ENCODE data around the gene ITK. TPM values are rescaled to one million over a fixed set of nuclear protein-coding genes. Genes with fewer than 3 reads are reported as not detected.
A peak's percentile ranks its signal among the peaks of the same experiment; 100 is the strongest.

Gene ITK
- total and polyA plus RNA-seq, 2 of the 8 experiments (the other 6 are each of a cell fraction or from before 2014, with no cell fraction given): 0.05 TPM; not detected in 1

DNA sequence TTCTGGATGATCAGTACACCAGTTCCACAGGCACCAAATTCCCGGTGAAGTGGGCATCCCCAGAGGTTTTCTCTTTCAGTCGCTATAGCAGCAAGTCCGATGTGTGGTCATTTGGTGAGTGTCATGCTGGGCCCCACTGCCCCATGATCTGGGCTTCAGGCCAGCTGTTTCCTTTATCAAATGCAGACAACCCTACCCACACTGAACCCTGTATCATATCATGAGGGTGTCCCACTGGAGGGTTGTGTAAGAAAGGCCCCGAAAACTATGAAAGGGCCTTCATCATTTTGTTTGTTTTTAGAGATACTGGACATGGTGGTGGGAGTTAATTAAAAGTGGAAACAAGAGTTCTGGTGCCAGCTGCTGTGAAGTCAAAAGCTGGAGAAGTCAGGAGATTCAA, 65.2 kb downstream of the ITK start:
- Histone ChIP-seq H4K91ac (replicated peaks; ENCODE audit: insufficient read length, low read length) (peak overlapping the region; percentile 58), H4K8ac (ENCODE audit: extremely low read depth, insufficient read depth, low read length) (no peak overlapping the region; the same call in 1 of the 2 replicates), H3K36me3 (ENCODE audit: control insufficient read depth in 2 of 4, insufficient read depth in 4 of 4, low read length in 3 of 4) (no peaks in the 10 kb centered on the region), H3K56ac (replicated peaks; ENCODE audit: insufficient read length, low read depth, low read length) (no peak overlapping the region), H2BK20ac (ENCODE audit: low read length) (no peak overlapping the region), H3K18ac (ENCODE audit: extremely low read depth, low read length) (no peak overlapping the region), H3K23ac (ENCODE audit: insufficient read length) (no peak overlapping the region), H2BK12ac (ENCODE audit: low read depth, low read length) (peak overlapping the region; percentile 50; the same call in 1 of the 2 replicates), H3K4me1 (replicated peaks in 1 of 4; ENCODE audit: control insufficient read depth in 3 of 4, insufficient read depth in 4 of 4, low read length in 3 of 4) (peaks cover 0 to 6% (median 2%) of the 10 kb centered on the region in 4 experiments; a peak in 1 of 7 replicates), H3K14ac (ENCODE audit: insufficient read length) (no peak overlapping the region), H3K4me2 (ENCODE audit: insufficient read depth in 1 of 2, low read depth in 2 of 2, low read length in 2 of 2) (0 out of 4 replicates have a peak overlapping the region, but pooled peaks of 1 of the 2 experiments have one; percentile 10), H4K20me1 (replicated peaks in 1 of 2; ENCODE audit: control insufficient read depth in 1 of 2, insufficient read depth in 2 of 2, low read length in 2 of 2) (no peaks in the 10 kb centered on the region), H3K4me3 (ENCODE audit: extremely low read depth in 1 of 4, insufficient read depth in 2 of 4, low read depth in 3 of 4, low read length in 4 of 4) (no peak overlapping the region), H3K27ac (ENCODE audit: low read depth, low read length) (no peak overlapping the region), H2AK5ac (ENCODE audit: low read depth, low read length) (no peak overlapping the region), H3K9ac (replicated peaks in 1 of 4; ENCODE audit: extremely low read depth in 1 of 4, low read depth in 3 of 4, low read length in 3 of 4) (no peak overlapping the region; a peak in 1 of 7 replicates), H3K27me3 (replicated peaks in 1 of 4; ENCODE audit: control insufficient read depth in 3 of 4, extremely low read depth in 1 of 4, insufficient read depth in 3 of 4, low read length in 3 of 4) (no peaks in the 10 kb centered on the region), H3K23me2 (ENCODE audit: low read depth, low read length) (no peaks in the 10 kb centered on the region), H3K9me3 (ENCODE audit: insufficient read depth in 2 of 2, low read depth in 1 of 2, low read length in 1 of 2) (no peaks in the 10 kb centered on the region), H3K4ac (replicated peaks; ENCODE audit: insufficient read length, low read depth, low read length) (no peak overlapping the region), H2BK120ac (replicated peaks; ENCODE audit: low read depth, low read length) (peak overlapping the region; percentile 39), H4K5ac (ENCODE audit: insufficient read length, low read depth, low read length) (no peak overlapping the region), H2AFZ (ENCODE audit: low read length) (peak overlapping the region; percentile 60; the same call in 1 of the 2 replicates), H2BK15ac (ENCODE audit: low read length) (no peak overlapping the region), H3K79me1 (ENCODE audit: low read depth, low read length) (no peaks in the 10 kb centered on the region), H2BK5ac (ENCODE audit: low read depth, low read length) (peak overlapping the region; percentile 66; the same call in 1 of the 2 replicates), H3K79me2 (ENCODE audit: control insufficient read depth in 1 of 2, insufficient read depth in 2 of 2, low read length in 2 of 2) (no peaks in the 10 kb centered on the region)
- ChIA-PET POLR2A (ENCODE audit: partially characterized antibody) (no interaction called here), CTCF (ENCODE audit: partially characterized antibody) (interaction anchor here (2.4 kb wide), 1 partner anchor 78 kb away, joined by 8 read pairs; no protein-coding TSS in a partner anchor)
- no peak for DNase-seq (ENCODE audit: low read depth in 1 of 2, low spot score in 2 of 2)
- no peak for FAIRE-seq
- TF ChIP-seq EZH2 (IDR thresholded peaks at IDR 0.05; ENCODE audit: low read depth, low read length, severe bottlenecking) (no peak), BCL11A (IDR thresholded peaks at IDR 0.05; ENCODE audit: low read depth in 2 of 2, low read length in 2 of 2) (no peak)
- WGBS, 2 experiments (ENCODE audit: extremely low coverage in 1 of 2, insufficient coverage in 1 of 2, insufficient read length in 1 of 2, insufficient replicate concordance in 2 of 2, low coverage in 1 of 2, low lambda C conversion rate in 2 of 2, missing lambda C conversion rate in 1 of 2): 89% methylated on average over 4 of the region's 4 CpGs; no CpG with 5 or more reads in 1 of the 2 experiments

Measured in H1 (cell line).